COLO668 (cell line): Measurements from ENCODE around the gene NTMT1.

ENCODE experiments used
- DNase-seq: peaks from one replicate; lab custom pipeline; 2025; ENCODE audit not compliant: unreplicated experiment; lab: John Stamatoyannopoulos, UW

The NTMT1 gene

GRCh38 chr9:129613520-129614175, 12.3 kb upstream of the NTMT1 start:
- DNase-seq = peak; percentile 6

GRCh38 chr9:129614932-129615331, 11.0 kb upstream of the NTMT1 start:
- no peak for DNase-seq

- DNase-seq = no peak
These were observed 10.3 kb upstream of the NTMT1 start for GRCh38 chr9:129615407-129616285.

GRCh38 chr9:129617167-129617566, 8.8 kb upstream of the NTMT1 start:
- no peak for DNase-seq

GRCh38 chr9:129619787-129620668, 5.9 kb upstream of the NTMT1 start:
- no peak for DNase-seq

- DNase-seq = no peak
These were observed 5.2 kb upstream of the NTMT1 start, which contains the start of gene C9orf50 for GRCh38 chr9:129620669-129621295. TSS of gene C9orf50 (minus strand) at chr9:129621101. CDS start at chr9:129620574, 527 bp downstream.

GRCh38 chr9:129623331-129623730, 2.6 kb upstream of the NTMT1 start:
- DNase-seq = no peak

- peak; percentile 63 for DNase-seq
These were observed 1.7 kb upstream of the NTMT1 start for GRCh38 chr9:129624168-129624759.

GRCh38 chr9:129624947-129625346, 1.0 kb upstream of the NTMT1 start:
- DNase-seq = peak; percentile 28

- DNase-seq = peak; percentile 18
These were observed 792 bp downstream of the NTMT1 start for GRCh38 chr9:129626625-129627284.

- DNase-seq = no peak
These were observed 1.8 kb downstream of the NTMT1 start for GRCh38 chr9:129627556-129628440.

- no peak for DNase-seq
These were observed 2.7 kb downstream of the NTMT1 start for GRCh38 chr9:129628709-129629108.

GRCh38 chr9:129629251-129629820, 3.4 kb downstream of the NTMT1 start:
- DNase-seq = no peak

GRCh38 chr9:129630967-129631673, 5.2 kb downstream of the NTMT1 start:
- DNase-seq = no peak

GRCh38 chr9:129631674-129632129, 5.7 kb downstream of the NTMT1 start:
- no peak for DNase-seq

- DNase-seq = no peak
These were observed 6.5 kb downstream of the NTMT1 start for GRCh38 chr9:129632460-129632859.

GRCh38 chr9:129633207-129633606, 7.2 kb downstream of the NTMT1 start:
- DNase-seq = no peak

- no peak for DNase-seq
These were observed 7.9 kb downstream of the NTMT1 start for GRCh38 chr9:129633848-129634247.
